Lower leg skin (tissue), 3 donors: Measurements from ENCODE around the gene ZNF19.

Experiments used
- CTCF ChIP-seq, 3 donors: fragments of 450-650 bp; IDR thresholded peaks; one replicate each; pipeline ENCODE4 v1.5.1; 2016; ENCODE audit warnings: antibody characterized with exemption in 3 of 3, mild to moderate bottlenecking in 3 of 3, moderate library complexity in 2 of 3
- POLR2A ChIP-seq, 2 donors: fragments of 450-650 bp; IDR thresholded peaks; one replicate each; pipeline ENCODE4 v1.6.1; 2016 to 2017; ENCODE audit warnings: antibody characterized with exemption in 2 of 2, mild to moderate bottlenecking in 1 of 2, moderate library complexity in 1 of 2

- no peak for TF ChIP-seq CTCF (IDR thresholded peaks at IDR 0.05)
- no peak for TF ChIP-seq POLR2A (IDR thresholded peaks at IDR 0.05)
Measured at GRCh38 chr16:71436473-71436872, 52.7 kb downstream of the ZNF19 start.
